Smooth muscle cell (in vitro differentiated cells): ENCODE measurements around the gene TPBGL. TPM values are rescaled to one million over a fixed set of nuclear protein-coding genes. Genes with fewer than 3 reads are reported as not detected.

Source experiments
- DNase-seq: peaks from one replicate; lab custom pipeline; 2025; ENCODE audit not compliant: unreplicated experiment; lab: John Stamatoyannopoulos, UW
- H2AFZ ChIP-seq: fragments of 200-600 bp; sonication (generic); 2 replicates; pipeline ENCODE4 v1.6.0; 2016; ENCODE audit warnings: antibody characterized with exemption, low read depth, mild to moderate bottlenecking
- H3F3A ChIP-seq: fragments of 200-600 bp; sonication (generic); 2 replicates; pipeline ENCODE4 v1.6.0; 2017; ENCODE audit warnings: antibody characterized with exemption, low read depth
- H3K27ac ChIP-seq: fragments of 200-600 bp; sonication (generic); 2 replicates; pipeline ENCODE4 v1.5.1; 2016; ENCODE audit warnings: low read depth, mild to moderate bottlenecking
- H3K27me3 ChIP-seq: fragments of 200-600 bp; sonication (generic); 2 replicates; pipeline ENCODE4 v1.6.1; 2016; ENCODE audit warnings: low read depth, mild to moderate bottlenecking
- H3K36me3 ChIP-seq: fragments of 200-600 bp; sonication (generic); 2 replicates; pipeline ENCODE4 v1.5.1; 2016; ENCODE audit warnings: low read depth
- H3K4me1 ChIP-seq: fragments of 200-600 bp; sonication (generic); 2 replicates; pipeline ENCODE4 v1.5.1; 2016; ENCODE audit warnings: low read depth
- H3K4me2 ChIP-seq: fragments of 200-600 bp; sonication (generic); 2 replicates; pipeline ENCODE4 v1.6.0; 2016; ENCODE audit warnings: mild to moderate bottlenecking
- H3K4me3 ChIP-seq: fragments of 200-600 bp; sonication (generic); 2 replicates; pipeline ENCODE4 v1.5.1; 2016; ENCODE audit warnings: mild to moderate bottlenecking
- H3K79me2 ChIP-seq: fragments of 200-600 bp; sonication (generic); 2 replicates; pipeline ENCODE4 v1.6.0; 2016; ENCODE audit warnings: low read depth, mild to moderate bottlenecking
- H3K9ac ChIP-seq: fragments of 200-600 bp; sonication (generic); 2 replicates; pipeline ENCODE4 v1.6.0; 2016; ENCODE audit warnings: low read depth
- H3K9me3 ChIP-seq: fragments of 200-600 bp; sonication (generic); replicated peaks from 2 replicates; pipeline ENCODE4 v1.5.1; 2016; ENCODE audit warnings: low read depth
- H4K20me1 ChIP-seq: fragments of 200-600 bp; sonication (generic); 2 replicates; pipeline ENCODE4 v1.6.0; 2016; ENCODE audit warnings: low read depth
- WGBS: methylation state at CpG from one replicate; pipeline ENCODE4 v1.1.7; 2016; ENCODE audit warnings: low lambda C conversion rate; 5-methylcytosine and 5-hydroxymethylcytosine counted together
- polyA plus RNA-seq: library from polyadenylated mRNA; unstranded; fragments of >200 nt; fragmentation: Nextera tagmentation; extraction: Ambion mirVana; gene quantifications from 2 replicates; pipeline ENCODE4 v1.2.1, GENCODE V29; 2016
- total RNA-seq: library from RNA; depleted of rRNA; stranded (reverse); fragments of >200 nt; gene quantifications from 2 replicates; pipeline ENCODE4 v1.2.3, GENCODE V29; 2014
- TF ChIP-seq, protein P1 (sequence below): fragments of 200-600 bp; sonication (generic); IDR thresholded peaks from 2 replicates; pipeline ENCODE4 v1.5.1; 2017; ENCODE audit warnings: borderline replicate concordance, mild to moderate bottlenecking, antibody characterized with exemption; ENCODE audit not compliant: insufficient read depth, poor library complexity, severe bottlenecking

The TPBGL gene
- total and polyA plus RNA-seq, 2 experiments from 2014 or later = 0.62 to 0.81 TPM

DNA sequence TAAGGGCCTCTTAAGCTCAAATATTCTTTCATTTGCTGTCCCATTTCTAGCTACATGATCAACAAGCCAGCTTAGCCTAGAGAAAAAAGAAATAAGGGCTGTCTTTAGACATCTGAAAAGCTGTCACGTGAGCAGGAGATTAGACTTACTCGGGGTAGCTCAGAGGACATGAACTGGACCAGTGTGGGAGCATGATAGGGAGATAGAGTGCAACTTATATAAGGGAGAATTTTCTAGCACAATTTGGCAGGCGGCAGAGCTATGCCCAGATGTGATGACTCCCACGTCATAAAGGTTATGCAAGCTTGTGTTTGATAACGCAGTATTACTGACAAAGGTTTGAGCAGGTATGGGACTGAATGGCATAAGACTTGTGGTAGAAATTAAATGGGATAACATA lies 28.2 kb upstream of the TPBGL start:
- Histone ChIP-seq H3K36me3 (no peaks in the 10 kb centered on the region), H3K79me2 (no peaks in the 10 kb centered on the region), H4K20me1 (no peaks in the 10 kb centered on the region), H3K27me3 (peaks cover 17% of the 10 kb centered on the region), H3F3A (no peaks in the 10 kb centered on the region), H3K9ac (no peak overlapping the region), H3K9me3 (no peaks in the 10 kb centered on the region), H3K4me1 (no peaks in the 10 kb centered on the region), H2AFZ (no peak overlapping the region), H3K4me2 (no peak overlapping the region), H3K4me3 (no peak overlapping the region), H3K27ac (no peak overlapping the region)
- WGBS = 84% methylated on average over 5 of the region's 5 CpGs
- TF ChIP-seq, protein P1, sequence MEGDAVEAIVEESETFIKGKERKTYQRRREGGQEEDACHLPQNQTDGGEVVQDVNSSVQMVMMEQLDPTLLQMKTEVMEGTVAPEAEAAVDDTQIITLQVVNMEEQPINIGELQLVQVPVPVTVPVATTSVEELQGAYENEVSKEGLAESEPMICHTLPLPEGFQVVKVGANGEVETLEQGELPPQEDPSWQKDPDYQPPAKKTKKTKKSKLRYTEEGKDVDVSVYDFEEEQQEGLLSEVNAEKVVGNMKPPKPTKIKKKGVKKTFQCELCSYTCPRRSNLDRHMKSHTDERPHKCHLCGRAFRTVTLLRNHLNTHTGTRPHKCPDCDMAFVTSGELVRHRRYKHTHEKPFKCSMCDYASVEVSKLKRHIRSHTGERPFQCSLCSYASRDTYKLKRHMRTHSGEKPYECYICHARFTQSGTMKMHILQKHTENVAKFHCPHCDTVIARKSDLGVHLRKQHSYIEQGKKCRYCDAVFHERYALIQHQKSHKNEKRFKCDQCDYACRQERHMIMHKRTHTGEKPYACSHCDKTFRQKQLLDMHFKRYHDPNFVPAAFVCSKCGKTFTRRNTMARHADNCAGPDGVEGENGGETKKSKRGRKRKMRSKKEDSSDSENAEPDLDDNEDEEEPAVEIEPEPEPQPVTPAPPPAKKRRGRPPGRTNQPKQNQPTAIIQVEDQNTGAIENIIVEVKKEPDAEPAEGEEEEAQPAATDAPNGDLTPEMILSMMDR = no peak
- no peak for DNase-seq

DNA sequence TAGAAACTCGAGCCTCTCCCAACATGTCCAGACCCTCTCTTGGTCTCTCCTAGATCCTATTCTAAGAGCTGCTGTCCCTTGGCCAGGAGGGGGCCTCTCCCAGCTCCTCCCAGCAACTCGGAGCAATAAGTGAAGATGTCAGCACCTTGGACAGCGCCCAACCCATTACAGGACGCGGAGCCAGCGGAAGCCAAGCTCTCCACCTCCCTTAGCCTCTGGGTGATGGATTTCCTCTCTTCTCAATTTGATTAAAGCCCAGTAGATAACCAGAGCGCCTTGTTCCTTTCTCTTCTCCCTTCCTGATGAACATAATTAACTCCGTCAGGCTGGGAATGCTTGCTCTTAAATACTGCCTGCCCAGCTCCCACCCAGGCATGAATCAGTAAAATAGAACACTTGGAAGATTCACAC lies 26.2 kb upstream of the TPBGL start:
- 3% methylated on average over 8 of the region's 8 CpGs for WGBS
- Histone ChIP-seq H3K4me1 (no peaks in the 10 kb centered on the region), H3K36me3 (no peaks in the 10 kb centered on the region), H3K9ac (no peak overlapping the region), H3F3A (no peaks in the 10 kb centered on the region), H4K20me1 (no peaks in the 10 kb centered on the region), H3K9me3 (no peaks in the 10 kb centered on the region), H3K4me2 (no peak overlapping the region), H3K27ac (no peak overlapping the region), H3K79me2 (no peaks in the 10 kb centered on the region), H3K27me3 (peaks cover 15% of the 10 kb centered on the region), H2AFZ (no peak overlapping the region), H3K4me3 (no peak overlapping the region)
- TF ChIP-seq, protein P1 = peak; percentile 42
- DNase-seq = peak; percentile 67

DNA sequence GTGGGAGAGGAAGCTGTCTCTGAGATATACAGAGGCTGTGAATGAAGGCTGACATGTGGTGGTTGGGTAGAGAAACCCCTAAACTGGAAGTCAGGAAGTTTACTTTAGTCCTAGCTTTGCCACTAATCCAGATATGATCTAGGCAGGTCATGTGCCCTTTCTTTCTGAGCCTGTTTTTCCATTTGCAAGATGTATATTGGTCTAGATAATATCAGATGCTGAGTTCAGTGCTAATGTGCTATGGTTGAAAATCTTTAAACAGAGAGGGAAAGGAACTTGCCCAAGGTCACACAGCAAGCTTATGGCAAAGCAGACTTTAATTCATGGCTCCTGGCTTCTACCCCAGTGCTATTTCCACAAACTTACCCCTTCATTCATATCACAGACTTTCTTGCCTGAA lies 25.7 kb upstream of the TPBGL start:
- no peak overlapping the region for H3K4me3 ChIP-seq
- peaks cover 15% of the 10 kb centered on the region for H3K27me3 ChIP-seq
- no peaks in the 10 kb centered on the region for H3K36me3 ChIP-seq
- no peak overlapping the region for H2AFZ ChIP-seq
- no peaks in the 10 kb centered on the region for H4K20me1 ChIP-seq
- H3K9ac ChIP-seq = no peak overlapping the region
- H3K79me2 ChIP-seq = no peaks in the 10 kb centered on the region
- TF ChIP-seq, protein P1 = no peak
- no peaks in the 10 kb centered on the region for H3F3A ChIP-seq
- no peaks in the 10 kb centered on the region for H3K9me3 ChIP-seq
- no peak for DNase-seq
- H3K4me2 ChIP-seq = no peak overlapping the region
- no peaks in the 10 kb centered on the region for H3K4me1 ChIP-seq
- no peak overlapping the region for H3K27ac ChIP-seq

DNA sequence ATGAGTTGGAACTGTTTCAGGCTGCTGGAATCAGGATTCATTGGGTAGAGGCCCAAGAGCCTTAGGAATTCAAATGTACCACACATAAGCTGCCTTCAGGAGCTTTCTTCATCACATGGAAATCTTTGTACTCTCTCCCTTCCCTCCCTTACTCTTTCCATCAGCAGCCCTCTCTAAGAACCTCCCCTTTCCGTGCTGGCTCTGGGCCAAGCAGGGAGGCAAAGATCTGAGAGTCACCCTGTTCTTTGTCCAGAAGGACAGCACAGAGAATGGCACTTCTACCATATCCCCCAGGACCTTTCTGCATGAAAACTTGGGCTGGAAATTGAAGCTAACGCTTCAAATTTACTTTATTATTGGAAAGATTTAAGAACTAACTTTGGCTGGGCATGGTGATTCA lies 20.7 kb upstream of the TPBGL start:
- Histone ChIP-seq H3K4me2 (no peak overlapping the region), H4K20me1 (no peaks in the 10 kb centered on the region), H2AFZ (no peak overlapping the region), H3K9me3 (no peaks in the 10 kb centered on the region), H3F3A (no peaks in the 10 kb centered on the region), H3K4me1 (no peaks in the 10 kb centered on the region), H3K36me3 (no peaks in the 10 kb centered on the region), H3K27ac (no peak overlapping the region), H3K79me2 (no peaks in the 10 kb centered on the region), H3K4me3 (no peak overlapping the region), H3K27me3 (peaks cover 15% of the 10 kb centered on the region), H3K9ac (no peak overlapping the region)
- TF ChIP-seq, protein P1 = no peak
- WGBS = 69% methylated on average over 2 of the region's 2 CpGs
- DNase-seq = no peak
